ENCODE results near the gene LARGE1. TPM values are rescaled to one million over a fixed set of nuclear protein-coding genes. Genes with fewer than 3 reads are reported as not detected.

Gene LARGE1
- polyA plus RNA-seq, 3 donors: 0.05 to 0.13 TPM; not detected in 1

- no peak for TF ChIP-seq CTCF (IDR thresholded peaks at IDR 0.05)
- H3K9me3 Mint-ChIP-seq: peaks cover 2 to 15% (median 6%) of the 10 kb centered on the region in 7 donors
- H3K79me2 ChIP-seq (ENCODE audit: insufficient read depth, low read length): no peaks in the 10 kb centered on the region
- H3K4me3 ChIP-seq (replicated peaks in 1 of 3; ENCODE audit: low read depth in 2 of 3, low read length in 3 of 3): no peak overlapping the region
- intact Hi-C loops (cut with micrococcal nuclease): no loop called here
- H3K4me1 Mint-ChIP-seq: no peaks in the 10 kb centered on the region
- H3K9me3 ChIP-seq (replicated peaks in 1 of 2; ENCODE audit: control insufficient read depth in 1 of 2, insufficient read depth in 1 of 2, low read length in 2 of 2): peaks cover 0 to 9% of the 10 kb centered on the region in 2 donors
- H3K9ac ChIP-seq (ENCODE audit: insufficient read depth, low read length, poor library complexity, severe bottlenecking): no peak overlapping the region
- H4K20me1 ChIP-seq (ENCODE audit: insufficient read depth, low read length): no peaks in the 10 kb centered on the region
- H3K36me3 Mint-ChIP-seq: no peaks in the 10 kb centered on the region
- no peaks in the 10 kb centered on the region for H3K36me3 ChIP-seq (replicated peaks in 1 of 2; ENCODE audit: control insufficient read depth in 1 of 2, insufficient read depth in 2 of 2, low read length in 2 of 2)
- H3K27me3 Mint-ChIP-seq (ENCODE audit: low read depth in 3 of 3): peaks cover 0 to 3% (median 1%) of the 10 kb centered on the region in 3 donors
- H3K4me3 Mint-ChIP-seq: no peak overlapping the region
- no peaks in the 10 kb centered on the region for H3K27me3 ChIP-seq (ENCODE audit: control insufficient read depth in 2 of 2, insufficient read depth in 2 of 2, low read length in 2 of 2)
- H3K27ac ChIP-seq (ENCODE audit: low read depth in 1 of 2, low read length in 2 of 2): no peak overlapping the region
- H3K4me1 ChIP-seq (ENCODE audit: control insufficient read depth in 1 of 2, insufficient read depth in 2 of 2, low read length in 2 of 2): no peaks in the 10 kb centered on the region
- no peak overlapping the region for H3K27ac Mint-ChIP-seq
- H3K4me2 ChIP-seq (replicated peaks; ENCODE audit: extremely low read depth, low read length, poor library complexity, severe bottlenecking): no peak overlapping the region
- no peak for DNase-seq
- WGBS (ENCODE audit: insufficient coverage): 40% methylated on average over 1 of the region's 2 CpGs
- H2AFZ ChIP-seq (ENCODE audit: insufficient read depth, low read depth, low read length, poor library complexity, severe bottlenecking): no peak overlapping the region
Observed at GRCh38 chr22:33467080-33467479, 453.2 kb downstream of the LARGE1 start.

- H3K27me3 ChIP-seq (ENCODE audit: control insufficient read depth in 2 of 2, insufficient read depth in 2 of 2, low read length in 2 of 2): no peaks in the 10 kb centered on the region
- H3K27ac Mint-ChIP-seq: no peak overlapping the region
- H3K36me3 ChIP-seq (replicated peaks in 1 of 2; ENCODE audit: control insufficient read depth in 1 of 2, insufficient read depth in 2 of 2, low read length in 2 of 2): no peaks in the 10 kb centered on the region
- no peaks in the 10 kb centered on the region for H4K20me1 ChIP-seq (ENCODE audit: insufficient read depth, low read length)
- no peak for DNase-seq
- H3K36me3 Mint-ChIP-seq: no peaks in the 10 kb centered on the region
- H3K9me3 Mint-ChIP-seq: peaks cover 3 to 14% (median 6%) of the 10 kb centered on the region in 7 donors
- H2AFZ ChIP-seq (ENCODE audit: insufficient read depth, low read depth, low read length, poor library complexity, severe bottlenecking): no peak overlapping the region
- H3K4me2 ChIP-seq (replicated peaks; ENCODE audit: extremely low read depth, low read length, poor library complexity, severe bottlenecking): no peak overlapping the region
- intact Hi-C loops (cut with micrococcal nuclease): no loop called here
- H3K27ac ChIP-seq (ENCODE audit: low read depth in 1 of 2, low read length in 2 of 2): no peak overlapping the region
- no peak overlapping the region for H3K4me3 Mint-ChIP-seq
- no peaks in the 10 kb centered on the region for H3K4me1 ChIP-seq (ENCODE audit: control insufficient read depth in 1 of 2, insufficient read depth in 2 of 2, low read length in 2 of 2)
- no peaks in the 10 kb centered on the region for H3K79me2 ChIP-seq (ENCODE audit: insufficient read depth, low read length)
- 28% methylated on average over 5 of the region's 5 CpGs for WGBS (ENCODE audit: insufficient coverage)
- peaks cover 0 to 1% (median 1%) of the 10 kb centered on the region in 3 donors for H3K27me3 Mint-ChIP-seq (ENCODE audit: low read depth in 3 of 3)
- no peaks in the 10 kb centered on the region for H3K4me1 Mint-ChIP-seq
- H3K9me3 ChIP-seq (replicated peaks in 1 of 2; ENCODE audit: control insufficient read depth in 1 of 2, insufficient read depth in 1 of 2, low read length in 2 of 2): peaks cover 3 to 9% of the 10 kb centered on the region in 2 donors
- H3K4me3 ChIP-seq (replicated peaks in 1 of 3; ENCODE audit: low read depth in 2 of 3, low read length in 3 of 3): no peak overlapping the region
- TF ChIP-seq CTCF (IDR thresholded peaks at IDR 0.05): no peak
- no peak overlapping the region for H3K9ac ChIP-seq (ENCODE audit: insufficient read depth, low read length, poor library complexity, severe bottlenecking)
Observed at GRCh38 chr22:33465554-33465953, 454.7 kb downstream of the LARGE1 start.
